Chondrocyte (in vitro differentiated cells): ENCODE data around the gene HNRNPA2B1. TPM values are rescaled to one million over a fixed set of nuclear protein-coding genes. Genes with fewer than 3 reads are reported as not detected.
"Not testable (repeated sequence)": the region's sequence is repeated elsewhere in the genome, so short reads cannot be mapped to it uniquely, and the experiment has no call there.

Experiments used
- DNase-seq: peaks from one replicate; pipeline ENCODE4 v3.0.0; 2021; ENCODE audit warnings: mixed read lengths, low spot score
- H3K27ac Mint-ChIP-seq: one replicate; pipeline ENCODE4 v1.8.0; 2021; ENCODE audit warnings: mild to moderate bottlenecking, moderate library complexity, mixed read lengths; ENCODE audit not compliant: unreplicated experiment
- H3K27me3 Mint-ChIP-seq: 2 replicates; pipeline ENCODE4 v1.8.0; 2021; ENCODE audit warnings: low read depth, mixed read lengths
- H3K36me3 Mint-ChIP-seq: 2 replicates; pipeline ENCODE4 v1.8.0; 2021; ENCODE audit warnings: low read depth, mixed read lengths
- H3K4me1 Mint-ChIP-seq: 2 replicates; pipeline ENCODE4 v1.8.0; 2021; ENCODE audit warnings: low read depth, mild to moderate bottlenecking, mixed read lengths
- H3K4me3 Mint-ChIP-seq: one replicate; pipeline ENCODE4 v1.8.0; 2021; ENCODE audit warnings: mild to moderate bottlenecking, moderate library complexity, mixed read lengths; ENCODE audit not compliant: unreplicated experiment
- H3K9me3 Mint-ChIP-seq: 2 replicates; pipeline ENCODE4 v1.8.0; 2021; ENCODE audit warnings: low read depth, mixed read lengths
- total RNA-seq: library from RNA; stranded (reverse); gene quantifications from 3 replicates; pipeline ENCODE4 v1.2.1, GENCODE V29; 2021
- TF ChIP-seq, protein P1 (sequence below): fragments of 200-600 bp; sonication (generic); IDR thresholded peaks from 2 replicates; pipeline ENCODE4 v1.5.0; 2021; ENCODE audit warnings: antibody characterized with exemption, mild to moderate bottlenecking, moderate library complexity

The HNRNPA2B1 gene
- total RNA-seq, 1 donor from 2014 or later, result 313 TPM

DNA sequence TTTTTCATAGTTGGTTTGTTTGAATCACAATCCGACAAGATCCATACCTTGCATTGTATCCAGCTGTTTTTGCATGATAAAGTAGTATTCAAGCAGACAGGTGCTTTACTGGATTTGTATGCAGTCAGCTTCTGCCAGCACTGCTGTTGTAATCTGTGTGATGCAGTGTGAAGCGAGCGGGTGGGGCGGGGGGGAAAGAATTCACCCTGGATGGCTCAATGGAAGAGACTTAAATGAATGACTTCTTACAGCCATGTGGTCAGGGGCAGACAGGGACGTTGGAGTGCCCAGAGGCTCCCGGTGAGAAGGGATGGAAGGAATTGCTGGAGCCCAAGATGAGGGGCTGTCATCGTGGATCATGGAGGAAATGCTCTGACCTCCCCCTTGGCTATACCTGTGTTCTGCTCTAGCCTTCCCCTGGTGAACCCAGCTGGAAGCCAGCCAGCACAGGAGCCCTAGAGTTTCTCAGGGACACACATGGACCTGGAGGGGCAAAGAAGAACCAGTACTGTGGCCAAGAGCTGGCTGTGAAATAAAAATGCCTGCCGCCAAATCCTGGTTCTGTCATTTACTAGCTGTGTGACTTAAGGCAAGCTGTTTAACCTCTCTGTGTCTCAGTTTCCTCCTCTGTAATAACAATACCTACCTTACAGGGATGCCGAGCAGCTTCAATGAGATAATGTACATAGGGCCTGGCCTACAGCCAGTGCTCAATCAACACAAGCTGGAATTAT, 34.4 kb downstream of the HNRNPA2B1 start:
- TF ChIP-seq, protein P1, sequence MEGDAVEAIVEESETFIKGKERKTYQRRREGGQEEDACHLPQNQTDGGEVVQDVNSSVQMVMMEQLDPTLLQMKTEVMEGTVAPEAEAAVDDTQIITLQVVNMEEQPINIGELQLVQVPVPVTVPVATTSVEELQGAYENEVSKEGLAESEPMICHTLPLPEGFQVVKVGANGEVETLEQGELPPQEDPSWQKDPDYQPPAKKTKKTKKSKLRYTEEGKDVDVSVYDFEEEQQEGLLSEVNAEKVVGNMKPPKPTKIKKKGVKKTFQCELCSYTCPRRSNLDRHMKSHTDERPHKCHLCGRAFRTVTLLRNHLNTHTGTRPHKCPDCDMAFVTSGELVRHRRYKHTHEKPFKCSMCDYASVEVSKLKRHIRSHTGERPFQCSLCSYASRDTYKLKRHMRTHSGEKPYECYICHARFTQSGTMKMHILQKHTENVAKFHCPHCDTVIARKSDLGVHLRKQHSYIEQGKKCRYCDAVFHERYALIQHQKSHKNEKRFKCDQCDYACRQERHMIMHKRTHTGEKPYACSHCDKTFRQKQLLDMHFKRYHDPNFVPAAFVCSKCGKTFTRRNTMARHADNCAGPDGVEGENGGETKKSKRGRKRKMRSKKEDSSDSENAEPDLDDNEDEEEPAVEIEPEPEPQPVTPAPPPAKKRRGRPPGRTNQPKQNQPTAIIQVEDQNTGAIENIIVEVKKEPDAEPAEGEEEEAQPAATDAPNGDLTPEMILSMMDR, result no peak
- Mint-ChIP-seq H3K27me3 (peaks cover 2% of the 10 kb centered on the region), H3K27ac (no peak overlapping the region), H3K4me3 (no peak overlapping the region), H3K4me1 (no peaks in the 10 kb centered on the region), H3K9me3 (peaks cover 5% of the 10 kb centered on the region), H3K36me3 (no peaks in the 10 kb centered on the region)
- DNase-seq, result no peak

DNA sequence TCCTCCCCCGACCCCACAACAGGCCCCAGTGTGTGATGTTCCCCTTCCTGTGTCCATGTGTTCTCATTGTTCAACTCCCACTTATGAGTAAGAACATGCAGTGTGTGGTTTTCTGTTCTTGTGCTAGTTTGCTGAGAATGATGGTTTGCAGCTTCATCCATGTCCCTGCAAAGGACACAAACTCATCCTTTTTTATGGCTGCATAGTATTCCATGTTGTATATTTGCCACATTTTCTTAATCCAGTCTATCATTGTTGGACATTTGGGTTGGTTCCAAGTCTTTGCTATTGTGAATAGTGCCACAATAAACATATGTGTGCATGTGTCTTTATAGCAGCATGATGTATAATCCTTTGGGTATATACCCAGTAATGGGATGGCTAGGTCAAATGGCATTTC, 36.7 kb downstream of the HNRNPA2B1 start:
- not testable (repeated sequence) for DNase-seq, H3K4me1 Mint-ChIP-seq, H3K9me3 Mint-ChIP-seq

DNA sequence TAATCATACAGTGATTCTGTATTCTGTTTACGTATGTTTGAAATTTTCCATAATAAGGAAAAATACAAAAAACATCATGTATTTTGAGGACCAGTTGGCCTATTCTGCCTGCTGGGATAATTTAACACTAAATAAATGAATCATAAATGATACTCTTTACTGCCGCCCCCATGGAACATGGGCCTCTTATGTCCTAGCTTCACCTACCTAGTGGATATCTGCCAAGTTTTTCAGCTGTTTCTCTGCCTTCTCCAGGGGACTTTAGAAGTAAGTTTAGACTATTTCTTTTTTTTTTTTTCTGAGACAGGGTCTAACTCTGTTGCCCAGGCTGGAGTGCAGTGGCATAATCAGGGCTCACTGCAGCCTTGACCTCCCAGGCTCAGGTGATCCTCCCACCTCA, 38.1 kb downstream of the HNRNPA2B1 start:
- H3K36me3 Mint-ChIP-seq, result peaks cover 3% of the 10 kb centered on the region
- peaks cover 5% of the 10 kb centered on the region for H3K9me3 Mint-ChIP-seq
- H3K4me3 Mint-ChIP-seq, result no peak overlapping the region
- DNase-seq, result no peak
- H3K27ac Mint-ChIP-seq, result no peak overlapping the region
- TF ChIP-seq, protein P1, result no peak
- H3K27me3 Mint-ChIP-seq, result peaks cover 10% of the 10 kb centered on the region
- peaks cover 7% of the 10 kb centered on the region for H3K4me1 Mint-ChIP-seq

More for the DNA sequence above, 36.7 kb downstream of the HNRNPA2B1 start:
- not testable (repeated sequence) for H3K27me3 Mint-ChIP-seq, H3K36me3 Mint-ChIP-seq, H3K27ac Mint-ChIP-seq, H3K4me3 Mint-ChIP-seq

DNA sequence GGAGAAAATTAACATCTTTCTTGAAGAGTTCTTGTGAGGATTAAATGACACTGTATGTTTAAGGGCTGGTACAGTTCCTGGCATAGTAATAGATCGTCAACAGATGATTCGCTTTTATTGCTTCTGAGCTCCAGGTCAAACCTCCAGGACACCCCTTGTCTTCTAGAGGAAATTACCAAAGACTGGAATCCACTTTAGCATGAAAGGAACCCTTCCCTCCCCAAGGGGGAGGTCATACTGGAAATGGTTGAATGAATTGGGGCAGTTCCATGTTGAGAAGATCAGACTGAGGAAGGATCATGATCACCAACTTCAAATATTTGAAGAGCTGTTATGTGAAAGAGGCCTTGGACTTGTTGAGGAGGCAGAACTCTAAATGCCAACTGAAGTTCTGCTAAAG, 39.6 kb downstream of the HNRNPA2B1 start:
- peaks cover 16% of the 10 kb centered on the region for H3K4me1 Mint-ChIP-seq
- H3K27ac Mint-ChIP-seq, result no peak overlapping the region
- H3K9me3 Mint-ChIP-seq, result peaks cover 5% of the 10 kb centered on the region
- H3K36me3 Mint-ChIP-seq, result peaks cover 3% of the 10 kb centered on the region
- DNase-seq, result no peak
- no peak overlapping the region for H3K4me3 Mint-ChIP-seq
- H3K27me3 Mint-ChIP-seq, result peaks cover 10% of the 10 kb centered on the region
- TF ChIP-seq, protein P1, result no peak

DNA sequence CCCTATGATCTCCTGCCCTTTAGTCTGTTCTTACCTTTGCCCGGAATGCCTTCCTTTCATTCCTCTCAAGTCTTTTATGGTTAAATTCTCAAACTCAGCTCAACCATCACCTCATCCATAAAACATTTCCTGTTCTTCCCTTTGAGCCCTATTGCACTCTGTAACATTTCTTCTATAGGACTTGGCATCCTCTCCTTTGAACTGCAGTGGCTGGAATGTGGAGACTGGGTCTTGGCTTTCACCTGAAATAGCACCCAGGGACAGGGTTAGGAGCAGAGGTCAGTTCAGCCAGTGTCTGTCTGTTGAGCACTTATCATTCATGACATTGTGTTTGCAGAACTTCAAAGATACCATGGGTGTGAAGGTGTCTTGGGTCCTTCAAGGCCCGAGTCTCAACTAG, 41.3 kb downstream of the HNRNPA2B1 start:
- Mint-ChIP-seq H3K9me3 (peaks cover under 1% of the 10 kb centered on the region), H3K27me3 (peaks cover 10% of the 10 kb centered on the region), H3K27ac (peak overlapping the region; percentile 10), H3K4me1 (peaks cover 21% of the 10 kb centered on the region), H3K36me3 (peaks cover 3% of the 10 kb centered on the region), H3K4me3 (no peak overlapping the region)
- no peak for DNase-seq
- TF ChIP-seq, protein P1, result no peak
